Midbrain (tissue), 1 donor: ENCODE data around the gene CHMP1A.

Experiments used
- DNase-seq: peaks from one replicate; lab custom pipeline; 2025; lab: John Stamatoyannopoulos, UW

CHMP1A gene

GRCh38 chr16:89605186-89605970, 52.1 kb downstream of the CHMP1A start:
- DNase-seq = no peak

GRCh38 chr16:89604764-89605163, 52.7 kb downstream of the CHMP1A start:
- DNase-seq = no peak

GRCh38 chr16:89602952-89603590, 54.4 kb downstream of the CHMP1A start:
- DNase-seq = no peak

- DNase-seq = no peak
These were observed 55.1 kb downstream of the CHMP1A start for GRCh38 chr16:89602273-89602951.

GRCh38 chr16:89601906-89602272, 55.6 kb downstream of the CHMP1A start:
- no peak for DNase-seq

GRCh38 chr16:89600956-89601355, 56.6 kb downstream of the CHMP1A start:
- no peak for DNase-seq

- DNase-seq = no peak
These were observed 57.1 kb downstream of the CHMP1A start for GRCh38 chr16:89600427-89600826.

GRCh38 chr16:89599902-89600301, 57.6 kb downstream of the CHMP1A start:
- no peak for DNase-seq

GRCh38 chr16:89599451-89599858, 58.1 kb downstream of the CHMP1A start:
- DNase-seq = no peak

GRCh38 chr16:89598199-89598598, 59.3 kb downstream of the CHMP1A start:
- no peak for DNase-seq

GRCh38 chr16:89596957-89597649, 60.4 kb downstream of the CHMP1A start:
- no peak for DNase-seq

- DNase-seq = no peak
These were observed 61.3 kb downstream of the CHMP1A start for GRCh38 chr16:89596061-89596689.

- DNase-seq = no peak
These were observed 62.0 kb downstream of the CHMP1A start for GRCh38 chr16:89595330-89596060.
